Brain microvascular endothelial cell (primary cell): Measurements from ENCODE around the gene ALK.

ENCODE experiments used
- DNase-seq: peaks from one replicate; pipeline ENCODE4 v3.0.0-alpha.2; 2020
- H3K27ac ChIP-seq: fragments of 250-450 bp; sonication (Bioruptor Pico); 2 replicates; pipeline ENCODE4 v1.5.1; 2020; ENCODE audit warnings: mild to moderate bottlenecking, moderate library complexity
- H3K27me3 ChIP-seq: fragments of 250-450 bp; sonication (Bioruptor Pico); replicated peaks from 2 replicates; pipeline ENCODE4 v1.5.1; 2020; ENCODE audit warnings: mild to moderate bottlenecking
- H3K36me3 ChIP-seq: fragments of 250-450 bp; sonication (Bioruptor Pico); replicated peaks from 2 replicates; pipeline ENCODE4 v1.5.1; 2020; ENCODE audit warnings: mild to moderate bottlenecking
- H3K4me3 ChIP-seq: 2 replicates; pipeline ENCODE4 v1.5.1; 2011; ENCODE audit warnings: low read depth, mild to moderate bottlenecking, control low read depth, low read length, moderate library complexity
- CTCF ChIP-seq: IDR thresholded peaks from 2 replicates; pipeline ENCODE4 v1.5.1; 2011; ENCODE audit warnings: low read depth, mild to moderate bottlenecking, moderate library complexity, low read length, control low read depth, inconsistent platforms; ENCODE audit errors: missing control alignments
- in situ Hi-C: cut with HindIII; loops from 2 replicates; pipeline ENCODE4 v1.10.0; 2017; ENCODE audit warnings: low sequenced_read_pairs, low pct_ligation_motif_present

ALK gene

GRCh38 chr2:29902356-29902755 is 19.0 kb downstream of the ALK start:
- no peak for DNase-seq
- no peaks in the 10 kb centered on the region for H3K27me3 ChIP-seq
- in situ Hi-C loops = no loop called here
- no peak for TF ChIP-seq CTCF
- H3K27ac ChIP-seq = no peak overlapping the region
- H3K36me3 ChIP-seq = no peaks in the 10 kb centered on the region
- no peak overlapping the region for H3K4me3 ChIP-seq

DNA sequence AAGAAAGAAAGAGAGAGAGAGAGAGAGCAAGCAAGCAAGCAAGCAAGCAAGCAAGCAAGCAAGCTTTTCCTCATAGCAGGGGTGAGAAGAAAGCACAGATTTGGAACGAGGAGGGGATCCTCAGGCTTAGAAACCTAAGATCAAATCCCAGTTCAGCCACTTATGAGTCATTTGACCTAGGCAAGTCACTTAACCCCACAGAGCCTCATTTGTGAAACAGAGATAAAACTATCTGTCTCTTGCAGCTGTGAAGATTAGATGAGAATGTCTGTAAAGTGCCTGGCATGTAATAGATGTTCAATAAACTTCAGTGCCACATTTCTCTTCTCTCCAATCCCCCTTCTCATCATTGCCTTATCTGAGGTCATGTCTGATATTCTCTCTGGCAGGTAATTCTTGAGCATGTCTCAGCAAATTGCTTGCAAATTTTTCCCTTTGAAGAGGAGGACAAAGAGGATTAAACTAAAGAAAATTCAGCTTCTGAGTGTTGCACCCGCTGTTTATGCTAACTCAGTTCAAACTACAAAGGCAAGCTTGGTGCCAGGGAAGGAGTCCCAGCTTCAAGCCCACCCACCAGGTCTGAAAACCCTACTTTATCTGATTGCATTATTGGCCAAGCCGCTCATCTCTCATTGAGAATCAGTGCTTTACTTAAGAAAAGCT is 20.3 kb downstream of the ALK start:
- H3K27me3 ChIP-seq = no peaks in the 10 kb centered on the region
- H3K27ac ChIP-seq = no peak overlapping the region
- no peaks in the 10 kb centered on the region for H3K36me3 ChIP-seq
- DNase-seq = no peak
- no peak for TF ChIP-seq CTCF
- in situ Hi-C loops = no loop called here
- no peak overlapping the region for H3K4me3 ChIP-seq

- in situ Hi-C loops = no loop called here
- no peak for TF ChIP-seq CTCF
- no peak for DNase-seq
- H3K27ac ChIP-seq = no peak overlapping the region
- H3K36me3 ChIP-seq = no peaks in the 10 kb centered on the region
- no peak overlapping the region for H3K4me3 ChIP-seq
- H3K27me3 ChIP-seq = no peaks in the 10 kb centered on the region
These were observed 22.4 kb downstream of the ALK start for GRCh38 chr2:29898999-29899398.

- no peak for DNase-seq
- Histone ChIP-seq H3K4me3 (no peak overlapping the region), H3K27ac (no peak overlapping the region), H3K27me3 (no peaks in the 10 kb centered on the region), H3K36me3 (no peaks in the 10 kb centered on the region)
- in situ Hi-C loops = no loop called here
- TF ChIP-seq CTCF = no peak
These were observed 26.4 kb downstream of the ALK start for GRCh38 chr2:29894822-29895614.

- no peak for TF ChIP-seq CTCF
- no peak for DNase-seq
- in situ Hi-C loops = no loop called here
- Histone ChIP-seq H3K36me3 (no peaks in the 10 kb centered on the region), H3K27ac (no peak overlapping the region), H3K4me3 (no peak overlapping the region), H3K27me3 (no peaks in the 10 kb centered on the region)
These were observed 28.7 kb downstream of the ALK start for GRCh38 chr2:29892585-29893259.
